H9 (cell line): ENCODE data around the gene CYP2A7. TPM values are rescaled to one million over a fixed set of nuclear protein-coding genes. Genes with fewer than 3 reads are reported as not detected.
"Not testable (repeated sequence)": the region's sequence is repeated elsewhere in the genome, so short reads cannot be mapped to it uniquely, and the experiment has no call there.

Experiments
- DNase-seq: peaks from one replicate; pipeline ENCODE4 v3.0.0-alpha.2; 2017
- H2AFZ ChIP-seq: one replicate; pipeline ENCODE4 v1.6.1; 2013; ENCODE audit warnings: mild to moderate bottlenecking, low read length, control low read depth, moderate library complexity
- H2AK5ac ChIP-seq: 2 replicates; pipeline ENCODE4 v1.6.1; 2013; ENCODE audit warnings: low read length, control low read depth, mixed read lengths; ENCODE audit not compliant: insufficient read length
- H2BK120ac ChIP-seq: one replicate; pipeline ENCODE4 v1.6.1; 2013; ENCODE audit warnings: low read depth, mild to moderate bottlenecking, low read length, control low read depth, inconsistent platforms; ENCODE audit not compliant: poor library complexity, severe bottlenecking
- H2BK12ac ChIP-seq: 2 replicates; pipeline ENCODE4 v1.6.1; 2013; ENCODE audit warnings: low read length, control low read depth, mixed read lengths, low read depth; ENCODE audit not compliant: insufficient read length
- H2BK15ac ChIP-seq: 2 replicates; pipeline ENCODE4 v1.6.1; 2013; ENCODE audit warnings: low read depth, low read length, control low read depth
- H2BK20ac ChIP-seq: one replicate; pipeline ENCODE4 v1.6.1; 2013; ENCODE audit warnings: low read depth, mild to moderate bottlenecking, low read length, control low read depth, inconsistent platforms; ENCODE audit not compliant: poor library complexity, severe bottlenecking
- H2BK5ac ChIP-seq: 2 replicates; pipeline ENCODE4 v1.6.1; 2013; ENCODE audit warnings: low read length, control low read depth, mixed read lengths; ENCODE audit not compliant: insufficient read length
- H3K14ac ChIP-seq: 2 replicates; pipeline ENCODE4 v1.6.1; 2013; ENCODE audit warnings: low read length, control low read depth; ENCODE audit not compliant: insufficient read depth
- H3K18ac ChIP-seq: 2 replicates; pipeline ENCODE4 v1.6.1; 2013; ENCODE audit warnings: low read depth, mild to moderate bottlenecking, mixed read lengths, low read length, control low read depth; ENCODE audit not compliant: insufficient read length
- H3K23ac ChIP-seq: 2 replicates; pipeline ENCODE4 v1.6.1; 2013; ENCODE audit warnings: low read length, control low read depth, mixed read lengths, low read depth; ENCODE audit not compliant: insufficient read length
- H3K23me2 ChIP-seq: 2 replicates; pipeline ENCODE4 v1.6.1; 2013; ENCODE audit warnings: low read depth, mild to moderate bottlenecking, mixed read lengths, low read length, control low read depth; ENCODE audit not compliant: insufficient read length, poor library complexity, severe bottlenecking
- H3K27ac ChIP-seq: 2 replicates; pipeline ENCODE4 v1.5.1; 2013; ENCODE audit warnings: low read length, control low read depth, mixed read lengths, low read depth; ENCODE audit not compliant: insufficient read length
- H3K27me3 ChIP-seq: 2 replicates; pipeline ENCODE4 v1.6.1; 2013; ENCODE audit warnings: low read length, control low read depth, inconsistent platforms; ENCODE audit not compliant: insufficient read depth
- H3K4ac ChIP-seq: 2 replicates; pipeline ENCODE4 v1.6.1; 2013; ENCODE audit warnings: low read depth, mild to moderate bottlenecking, control low read depth, inconsistent platforms, low read length, moderate library complexity
- H3K4me1 ChIP-seq: 2 replicates; pipeline ENCODE4 v1.6.1; 2013; ENCODE audit warnings: low read length, control low read depth, inconsistent platforms; ENCODE audit not compliant: insufficient read depth
- H3K4me2 ChIP-seq: 2 replicates; pipeline ENCODE4 v1.6.1; 2013; ENCODE audit warnings: low read length, control low read depth, mixed read lengths; ENCODE audit not compliant: insufficient read length, insufficient read depth
- H3K56ac ChIP-seq: 2 replicates; pipeline ENCODE4 v1.6.1; 2013; ENCODE audit warnings: low read depth, mild to moderate bottlenecking, mixed read lengths, low read length, control low read depth; ENCODE audit not compliant: insufficient read length
- H3K79me1 ChIP-seq: 2 replicates; pipeline ENCODE4 v1.6.1; 2013; ENCODE audit warnings: low read depth, mild to moderate bottlenecking, moderate library complexity, low read length, control low read depth, inconsistent platforms; ENCODE audit not compliant: insufficient read depth, poor library complexity, severe bottlenecking
- H3K79me2 ChIP-seq: 2 replicates; pipeline ENCODE4 v1.6.1; 2013; ENCODE audit warnings: low read length, control low read depth, inconsistent platforms; ENCODE audit not compliant: insufficient read depth
- H3K9ac ChIP-seq: 2 replicates; pipeline ENCODE4 v1.6.1; 2013; ENCODE audit warnings: low read length, control low read depth, mixed read lengths; ENCODE audit not compliant: insufficient read length; ENCODE audit errors: extremely low read depth
- H3K9me3 ChIP-seq: one replicate; pipeline ENCODE4 v1.6.1; 2013; ENCODE audit warnings: low read depth, low read length, inconsistent platforms; ENCODE audit not compliant: control insufficient read depth
- H3T11ph ChIP-seq: one replicate; pipeline ENCODE4 v1.6.1; 2013; ENCODE audit warnings: mild to moderate bottlenecking, low read length, control low read depth, inconsistent platforms
- H4K20me1 ChIP-seq: one replicate; pipeline ENCODE4 v1.6.1; 2013; ENCODE audit not compliant: control insufficient read depth, insufficient read length, insufficient read depth
- H4K5ac ChIP-seq: 2 replicates; pipeline ENCODE4 v1.6.1; 2013; ENCODE audit warnings: low read depth, mild to moderate bottlenecking, mixed read lengths, low read length, control low read depth; ENCODE audit not compliant: insufficient read length
- H4K8ac ChIP-seq: replicated peaks from 2 replicates; pipeline ENCODE4 v1.6.1; 2013; ENCODE audit warnings: low read length, control low read depth, mixed read lengths, low read depth; ENCODE audit not compliant: insufficient read length
- H4K91ac ChIP-seq: 2 replicates; pipeline ENCODE4 v1.6.1; 2013; ENCODE audit warnings: low read depth, mild to moderate bottlenecking, moderate library complexity, mixed read lengths, low read length, control low read depth; ENCODE audit not compliant: insufficient read length
- H3K27ac Mint-ChIP-seq, 3 experiments: 2 replicates in 2 of 3; 3 replicates in 1 of 3; pipeline ENCODE4 v1.8.0; 2020 to 2021; ENCODE audit warnings: mixed read lengths in 3 of 3, mild to moderate bottlenecking in 1 of 3, moderate library complexity in 1 of 3
- H3K27me3 Mint-ChIP-seq: 2 replicates; pipeline ENCODE4 v1.8.0; 2021; ENCODE audit warnings: low read depth, mild to moderate bottlenecking, moderate library complexity, mixed read lengths
- H3K36me3 Mint-ChIP-seq, 3 experiments: 2 replicates in 2 of 3; 3 replicates in 1 of 3; pipeline ENCODE4 v1.8.0; 2020 to 2021; ENCODE audit warnings: low read depth in 3 of 3, mixed read lengths in 3 of 3; ENCODE audit not compliant: insufficient read depth in 1 of 3
- H3K4me1 Mint-ChIP-seq, 2 experiments: 2 replicates each; pipeline ENCODE4 v1.8.0; 2020; ENCODE audit warnings: mixed read lengths in 2 of 2
- H3K4me3 Mint-ChIP-seq, 2 experiments: 2 replicates in 1 of 2; 3 replicates in 1 of 2; pipeline ENCODE4 v1.8.0; 2020 to 2021; ENCODE audit warnings: mild to moderate bottlenecking in 2 of 2, mixed read lengths in 2 of 2, moderate library complexity in 1 of 2
- H3K9me3 Mint-ChIP-seq, 2 experiments: 2 replicates in 1 of 2; 3 replicates in 1 of 2; pipeline ENCODE4 v1.8.0; 2020; ENCODE audit warnings: mild to moderate bottlenecking in 2 of 2, mixed read lengths in 2 of 2, moderate library complexity in 1 of 2
- WGBS: extraction: QIAGEN DNeasy Blood & Tissue Kit; methylation state at CpG from one replicate; pipeline ENCODE4 v1.1.7; 2013; ENCODE audit warnings: missing lambda C conversion rate, low lambda C conversion rate, mixed read lengths; ENCODE audit not compliant: insufficient read length; ENCODE audit errors: extremely low coverage; 5-methylcytosine and 5-hydroxymethylcytosine counted together
- total RNA-seq: library from RNA; stranded (reverse); gene quantifications from 2 replicates; pipeline ENCODE4 v1.2.1, GENCODE V29; 2021

The CYP2A7 gene
- total RNA-seq, 1 experiment from 2014 or later: not detected

DNA sequence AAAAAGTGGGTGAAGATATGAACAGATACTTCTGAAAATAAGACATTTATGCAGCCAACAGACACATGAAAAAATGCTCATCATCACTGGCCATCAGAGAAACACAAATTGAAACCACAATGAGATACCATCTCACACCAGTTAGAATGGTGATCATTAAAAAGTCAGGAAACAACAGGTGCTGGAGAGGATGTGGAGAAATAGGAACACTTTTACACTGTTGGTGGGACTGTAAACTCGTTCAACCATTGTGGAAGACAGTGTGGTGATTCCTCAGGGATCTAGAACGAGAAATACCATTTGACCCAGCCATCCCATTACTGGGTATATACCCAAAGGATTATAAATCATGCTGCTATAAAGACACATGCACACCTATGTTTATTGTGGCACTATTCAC lies 36.3 kb upstream of the CYP2A7 start:
- H4K20me1 ChIP-seq, H3K4me3 Mint-ChIP-seq, H2AK5ac ChIP-seq, H2BK12ac ChIP-seq, H3K27ac Mint-ChIP-seq, H3K9me3 ChIP-seq, H3K14ac ChIP-seq, H3K79me1 ChIP-seq, H4K5ac ChIP-seq, H3K18ac ChIP-seq, H4K91ac ChIP-seq, H3K79me2 ChIP-seq, H3K4me1 ChIP-seq, H3K4me2 ChIP-seq, H3T11ph ChIP-seq, H3K23ac ChIP-seq, H3K56ac ChIP-seq, H3K4me1 Mint-ChIP-seq, H4K8ac ChIP-seq, H2BK120ac ChIP-seq, DNase-seq, H3K9ac ChIP-seq, H2AFZ ChIP-seq, H2BK15ac ChIP-seq, H3K27ac ChIP-seq, H3K4ac ChIP-seq, H3K23me2 ChIP-seq, H3K36me3 Mint-ChIP-seq, H3K27me3 ChIP-seq, H2BK20ac ChIP-seq, H2BK5ac ChIP-seq: not testable (repeated sequence)
- H3K27me3 Mint-ChIP-seq: peaks cover 43% of the 10 kb centered on the region
- WGBS: no CpG with 5 or more reads among the region's 2 CpGs
- H3K9me3 Mint-ChIP-seq: peaks cover 41 to 46% of the 10 kb centered on the region in 2 experiments
